GM12873 (cell line): ENCODE data around the gene TFE3.

Experiments used
- TF ChIP-seq, protein P1 (sequence below): IDR thresholded peaks from 2 replicates; pipeline ENCODE4 v1.5.1; 2012; ENCODE audit warnings: low read depth, mild to moderate bottlenecking, moderate library complexity, low read length, control low read depth; ENCODE audit not compliant: insufficient read depth; ENCODE audit errors: missing control alignments

TFE3 gene

DNA sequence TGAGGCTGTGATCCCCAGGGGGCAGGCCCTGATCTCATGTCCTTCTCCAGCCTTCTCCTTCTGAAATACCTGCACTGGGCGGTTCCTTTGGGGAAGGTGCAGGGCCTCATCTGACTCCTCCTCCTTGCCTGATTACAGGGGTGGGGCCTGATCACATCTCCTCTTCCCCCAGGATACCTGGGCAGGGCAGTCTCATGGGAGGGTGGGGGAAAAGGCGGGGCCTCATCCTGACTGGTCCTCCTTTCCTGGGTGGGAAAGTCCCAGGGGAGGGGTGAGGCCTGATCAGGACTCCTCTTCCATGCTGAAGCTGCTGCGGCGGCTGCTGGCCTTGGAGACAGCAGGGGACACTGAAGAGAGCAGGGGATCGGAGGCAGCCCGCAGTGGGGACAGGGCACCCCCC lies 13.3 kb downstream of the TFE3 start:
- TF ChIP-seq, protein P1, sequence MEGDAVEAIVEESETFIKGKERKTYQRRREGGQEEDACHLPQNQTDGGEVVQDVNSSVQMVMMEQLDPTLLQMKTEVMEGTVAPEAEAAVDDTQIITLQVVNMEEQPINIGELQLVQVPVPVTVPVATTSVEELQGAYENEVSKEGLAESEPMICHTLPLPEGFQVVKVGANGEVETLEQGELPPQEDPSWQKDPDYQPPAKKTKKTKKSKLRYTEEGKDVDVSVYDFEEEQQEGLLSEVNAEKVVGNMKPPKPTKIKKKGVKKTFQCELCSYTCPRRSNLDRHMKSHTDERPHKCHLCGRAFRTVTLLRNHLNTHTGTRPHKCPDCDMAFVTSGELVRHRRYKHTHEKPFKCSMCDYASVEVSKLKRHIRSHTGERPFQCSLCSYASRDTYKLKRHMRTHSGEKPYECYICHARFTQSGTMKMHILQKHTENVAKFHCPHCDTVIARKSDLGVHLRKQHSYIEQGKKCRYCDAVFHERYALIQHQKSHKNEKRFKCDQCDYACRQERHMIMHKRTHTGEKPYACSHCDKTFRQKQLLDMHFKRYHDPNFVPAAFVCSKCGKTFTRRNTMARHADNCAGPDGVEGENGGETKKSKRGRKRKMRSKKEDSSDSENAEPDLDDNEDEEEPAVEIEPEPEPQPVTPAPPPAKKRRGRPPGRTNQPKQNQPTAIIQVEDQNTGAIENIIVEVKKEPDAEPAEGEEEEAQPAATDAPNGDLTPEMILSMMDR, result no peak

DNA sequence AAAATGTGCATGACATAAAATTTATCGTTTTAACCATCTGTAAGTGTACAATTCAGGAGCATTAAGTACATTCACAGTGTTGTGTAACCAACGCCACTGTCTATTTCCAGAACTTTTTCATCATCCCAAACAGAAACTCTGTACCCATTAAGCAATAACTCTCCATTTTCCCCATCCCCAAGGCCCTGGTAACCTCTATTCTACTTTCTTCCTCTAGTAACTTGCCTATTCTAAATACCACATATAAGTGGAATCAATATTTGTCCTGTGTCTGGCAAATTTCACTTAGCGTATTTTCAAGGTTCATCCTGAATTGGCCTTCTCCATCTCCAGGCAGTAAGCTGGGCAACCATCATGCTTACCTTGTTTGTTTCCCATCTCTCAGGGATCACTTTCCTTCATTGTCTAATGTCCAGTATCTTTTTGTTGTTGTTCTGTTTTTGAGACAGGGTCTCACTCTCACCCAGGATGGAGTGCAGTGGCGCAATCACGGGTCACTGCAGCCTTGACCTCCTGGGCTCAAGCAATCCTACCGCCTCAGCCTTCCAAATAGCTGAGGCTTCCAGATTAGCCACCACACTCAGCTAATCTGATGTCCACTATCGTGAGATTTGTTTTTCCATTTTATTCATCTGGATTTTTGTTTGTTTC lies 23.4 kb downstream of the TFE3 start:
- TF ChIP-seq, protein P1, result no peak

DNA sequence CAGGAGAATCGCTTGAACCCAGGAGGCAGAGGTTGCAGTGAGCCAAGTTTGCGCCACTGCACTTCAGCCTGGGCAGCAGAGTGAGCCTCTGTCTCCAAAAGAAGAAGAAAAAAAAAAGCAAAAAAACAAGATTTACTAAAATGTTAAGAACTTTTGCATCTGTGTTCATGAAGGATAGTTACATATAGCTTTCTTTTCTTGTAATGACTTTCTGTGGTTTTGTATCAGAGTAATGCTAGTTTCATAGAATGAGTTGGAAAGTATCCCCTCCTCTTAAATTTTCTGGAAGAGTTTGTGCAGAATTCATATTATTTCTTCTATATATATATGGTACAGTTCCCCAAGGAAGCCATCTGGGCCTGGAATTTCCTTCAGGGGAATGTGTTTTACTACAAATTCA lies 24.1 kb downstream of the TFE3 start:
- TF ChIP-seq, protein P1, result no peak

DNA sequence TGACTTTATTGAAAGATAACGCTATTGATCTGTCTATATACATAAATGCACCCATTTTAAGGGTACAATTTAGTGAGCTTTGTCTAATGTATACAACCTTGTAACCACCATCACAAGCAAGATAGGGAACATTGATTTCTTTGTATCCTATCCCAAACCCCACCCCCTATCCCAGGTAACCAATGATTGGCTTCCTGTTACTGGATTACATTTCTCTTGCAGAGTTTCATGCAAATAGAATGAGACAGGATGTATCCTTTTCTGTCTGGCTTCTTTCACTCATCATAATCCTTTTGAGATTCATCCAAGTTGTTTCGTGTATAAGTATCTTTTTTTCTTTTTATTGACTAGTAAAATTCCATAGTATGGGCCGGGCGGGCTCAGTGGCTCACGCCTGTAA lies 39.5 kb downstream of the TFE3 start:
- TF ChIP-seq, protein P1, result no peak

DNA sequence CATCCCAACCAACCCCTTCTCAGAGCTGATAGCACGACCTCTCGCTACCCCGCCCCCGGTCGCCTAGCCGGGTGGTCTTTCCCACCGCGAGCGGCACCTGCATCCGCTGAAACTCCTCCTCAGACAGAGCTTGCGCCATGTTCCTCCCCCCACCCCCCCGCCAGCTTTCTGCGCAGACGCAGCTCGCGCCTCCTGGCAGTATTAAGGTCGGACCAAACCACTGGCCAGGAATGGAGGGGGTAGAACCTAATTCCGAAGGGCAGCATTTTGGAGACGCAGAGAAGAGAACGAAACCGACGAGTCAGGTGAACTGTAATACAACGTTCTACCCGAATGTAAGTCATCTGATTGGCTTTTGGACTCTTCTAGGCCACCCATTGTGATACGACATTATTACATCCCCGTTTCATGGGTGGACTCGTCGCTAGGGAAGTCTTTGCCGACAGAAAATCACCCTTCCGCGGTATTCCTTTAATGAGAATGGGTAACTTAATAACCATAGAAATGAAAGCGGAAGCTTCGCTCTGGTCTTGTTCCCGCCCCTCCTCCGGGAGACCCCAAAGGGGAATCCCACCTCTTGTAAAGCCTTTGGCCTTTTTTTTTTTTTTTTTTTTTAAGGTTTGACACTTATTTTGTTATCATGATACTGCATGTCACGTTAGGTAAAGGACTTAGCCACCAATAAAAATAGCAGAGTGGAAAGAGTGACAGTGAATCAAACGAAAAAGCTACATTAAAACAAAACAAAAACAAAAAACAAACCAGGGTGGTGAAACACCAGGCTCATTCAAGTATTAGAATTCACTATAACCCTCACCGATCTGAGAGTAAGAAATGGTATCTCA lies 40.8 kb downstream of the TFE3 start, which contains the start of gene GRIPAP1:
Gene GRIPAP1, minus strand, starts transcription at position 174 of the 845 bp plus-strand sequence. Its CDS starts 35 bp downstream, at position 139.
- TF ChIP-seq, protein P1, result no peak

DNA sequence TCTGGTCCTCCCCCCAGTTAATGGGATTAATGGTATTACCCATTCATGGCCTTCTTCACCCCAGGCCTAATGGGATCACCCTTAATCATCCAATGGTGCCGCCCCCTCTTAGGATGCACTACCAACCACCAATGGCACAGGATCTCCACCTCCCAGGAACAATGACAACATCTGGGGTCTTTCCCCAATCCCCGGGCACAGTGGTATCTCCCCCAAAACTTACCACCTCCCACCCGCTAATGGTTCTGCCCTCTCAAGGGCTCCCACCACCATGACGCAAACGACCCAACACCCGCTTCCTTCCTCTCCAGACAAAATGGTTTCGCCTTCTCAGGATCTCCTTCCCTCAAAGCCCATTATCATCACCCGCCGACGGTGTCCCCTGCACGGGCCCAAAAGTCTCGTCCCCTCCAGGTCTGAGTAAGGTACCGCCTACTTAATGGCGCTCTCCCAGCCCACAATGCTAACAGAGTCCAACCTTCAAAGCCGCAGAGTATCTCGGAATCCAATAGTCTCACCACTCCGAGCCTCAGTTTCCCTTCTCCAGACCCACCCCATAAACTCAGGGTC lies 41.6 kb downstream of the TFE3 start:
- TF ChIP-seq, protein P1, result no peak

DNA sequence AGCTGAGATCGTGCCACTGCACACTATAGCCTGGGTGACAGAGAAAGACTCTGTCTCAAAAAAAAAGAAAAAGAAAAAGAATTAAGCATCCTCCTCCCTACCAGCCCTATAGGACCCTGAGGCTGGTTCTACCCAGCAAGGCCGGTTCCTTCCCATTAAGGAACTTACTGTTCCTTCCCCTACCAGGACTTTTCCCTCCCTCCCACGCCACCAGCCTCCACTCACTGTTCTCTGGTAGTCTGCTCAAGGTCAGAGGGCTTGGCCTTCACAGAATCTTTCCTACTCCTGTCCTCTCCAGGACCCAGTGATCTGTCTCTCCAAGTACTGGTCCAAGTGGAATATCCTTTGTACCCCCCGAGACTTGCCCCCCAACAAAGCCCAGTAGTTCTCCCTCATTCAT lies 42.5 kb downstream of the TFE3 start:
- TF ChIP-seq, protein P1, result no peak
